GM19239 (cell line): ENCODE data around the gene CCDC85A.
"Not testable (repeated sequence)": the region's sequence is repeated elsewhere in the genome, so short reads cannot be mapped to it uniquely, and the experiment has no call there.

Experiments used
- DNase-seq: peaks from one replicate; pipeline ENCODE4 v3.0.0; 2011; ENCODE audit warnings: low spot score; ENCODE audit not compliant: insufficient read length
- FAIRE-seq: peaks from 2 replicates; lab custom pipeline; 2011; peaks lifted over from hg19 to GRCh38; lab: Jason Lieb, UNC

CCDC85A gene

GRCh38 chr2:56183643-56184499, at the start of gene CCDC85A:
CCDC85A (plus strand) TSS chr2:56183990; CDS start chr2:56184625, 635 bp downstream.
- FAIRE-seq: peak; percentile 60
- peak; percentile 85 for DNase-seq

GRCh38 chr2:56134861-56135260, 48.9 kb upstream of the CCDC85A start:
- DNase-seq: no peak
- FAIRE-seq: no peak

GRCh38 chr2:56142497-56143061, 41.2 kb upstream of the CCDC85A start:
- not testable (repeated sequence) for FAIRE-seq, DNase-seq

- DNase-seq (no peak), FAIRE-seq (no peak)
Observed at GRCh38 chr2:56147907-56148306, 35.9 kb upstream of the CCDC85A start.

GRCh38 chr2:56148825-56149224, 35.0 kb upstream of the CCDC85A start:
- DNase-seq (no peak), FAIRE-seq (no peak)

GRCh38 chr2:56151841-56152240, 31.9 kb upstream of the CCDC85A start:
- no peak for DNase-seq
- FAIRE-seq: no peak

GRCh38 chr2:56155188-56155587, 28.6 kb upstream of the CCDC85A start:
- DNase-seq: no peak
- no peak for FAIRE-seq

- not testable (repeated sequence) for DNase-seq, FAIRE-seq
Observed at GRCh38 chr2:56159875-56160274, 23.9 kb upstream of the CCDC85A start.

GRCh38 chr2:56167616-56168562, 15.9 kb upstream of the CCDC85A start:
- DNase-seq (no peak), FAIRE-seq (no peak)

- DNase-seq: no peak
- no peak for FAIRE-seq
Observed at GRCh38 chr2:56169521-56169920, 14.3 kb upstream of the CCDC85A start.

GRCh38 chr2:56170504-56170903, 13.3 kb upstream of the CCDC85A start:
- FAIRE-seq (no peak), DNase-seq (no peak)

GRCh38 chr2:56170988-56171387, 12.8 kb upstream of the CCDC85A start:
- DNase-seq (no peak), FAIRE-seq (no peak)

GRCh38 chr2:56175779-56176178, 8.0 kb upstream of the CCDC85A start:
- DNase-seq (no peak), FAIRE-seq (no peak)

GRCh38 chr2:56177420-56178220, 6.2 kb upstream of the CCDC85A start:
- no peak for FAIRE-seq
- no peak for DNase-seq

- DNase-seq: no peak
- FAIRE-seq: no peak
Observed at GRCh38 chr2:56179931-56180330, 3.9 kb upstream of the CCDC85A start.

GRCh38 chr2:56182420-56182819, 1.4 kb upstream of the CCDC85A start:
- no peak for FAIRE-seq
- DNase-seq: no peak

- FAIRE-seq (no peak), DNase-seq (no peak)
Observed at GRCh38 chr2:56184500-56185011, 766 bp downstream of the CCDC85A start.

- no peak for DNase-seq
- no peak for FAIRE-seq
Observed at GRCh38 chr2:56185101-56185581, 1.4 kb downstream of the CCDC85A start.

- no peak for DNase-seq
- FAIRE-seq: no peak
Observed at GRCh38 chr2:56185582-56186046, 1.8 kb downstream of the CCDC85A start.
